B cell (primary cell): ENCODE data around the gene C1orf105. TPM values are rescaled to one million over a fixed set of nuclear protein-coding genes. Genes with fewer than 3 reads are reported as not detected.

Experiments
- ATAC-seq: fragments of 200-7000 bp; cut with Tn5 transposase; one replicate; pipeline ENCODE4 v1.10.0; 2021; ENCODE audit warnings: low read depth, mild to moderate bottlenecking, moderate number of reproducible peaks, moderate library complexity
- CTCF ChIA-PET: fragments of 350-600 bp; sonication (Branson Sonifier 250); formaldehyde crosslinking; loops from one replicate; lab custom pipeline; 2021; ENCODE audit warnings: antibody characterized with exemption, inconsistent platforms; lab: Charles Lee
- POLR2A ChIA-PET: fragments of 350-600 bp; sonication (Branson Sonifier 250); formaldehyde crosslinking; loops from one replicate; lab custom pipeline; 2021; ENCODE audit warnings: antibody characterized with exemption; lab: Charles Lee
- DNase-seq: peaks from one replicate; pipeline ENCODE4 v3.0.0; 2013
- H2AFZ ChIP-seq: 2 replicates; pipeline ENCODE4 v1.6.1; 2012; ENCODE audit warnings: mild to moderate bottlenecking, low read depth, low read length; ENCODE audit not compliant: insufficient read depth, poor library complexity, severe bottlenecking
- H3K27ac ChIP-seq, 2 donors: 1 replicate in 1 of 2; 2 replicates in 1 of 2; pipeline ENCODE4 v1.5.1; 2012 to 2013; ENCODE audit warnings: low read length in 2 of 2, mild to moderate bottlenecking in 2 of 2, moderate library complexity in 1 of 2
- H3K27me3 ChIP-seq, 4 experiments: fragments of 200-600 bp in 1 of 4; sonication (generic) in 1 of 4; replicated peaks in 1 of 4; 1 replicate in 2 of 4; 2 replicates in 2 of 4; pipeline versions ENCODE4 v1.6.1 to v1.7.0; 2013 to 2016; ENCODE audit warnings: low read length in 3 of 4, mild to moderate bottlenecking in 2 of 4, mixed read lengths in 1 of 4, moderate library complexity in 1 of 4; ENCODE audit not compliant: insufficient read depth in 4 of 4, control insufficient read depth in 3 of 4; ENCODE audit errors: control extremely low read depth in 1 of 4
- H3K36me3 ChIP-seq, 2 experiments: replicated peaks in 1 of 2; 1 replicate in 1 of 2; 2 replicates in 1 of 2; pipeline versions ENCODE4 v1.6.1 to v1.7.1; 2013; ENCODE audit warnings: low read length in 1 of 2; ENCODE audit not compliant: insufficient read depth in 2 of 2, control insufficient read depth in 1 of 2; ENCODE audit errors: control extremely low read depth in 1 of 2, extremely low read depth in 1 of 2
- H3K4me1 ChIP-seq, 2 donors: fragments of 200-600 bp in 1 of 2; sonication (generic) in 1 of 2; 1 replicate in 1 of 2; 2 replicates in 1 of 2; pipeline versions ENCODE4 v1.5.1 to v1.6.1; 2013 to 2017; ENCODE audit warnings: low read length in 2 of 2; ENCODE audit not compliant: control insufficient read depth in 2 of 2, insufficient read depth in 2 of 2
- H3K4me2 ChIP-seq: replicated peaks from 2 replicates; pipeline ENCODE3; 2012; ENCODE audit warnings: mild to moderate bottlenecking, low read depth, low read length; ENCODE audit not compliant: poor library complexity, severe bottlenecking
- H3K4me3 ChIP-seq, 5 experiments: fragments of 200-600 bp in 1 of 5; sonication (generic) in 1 of 5; 1 replicate in 3 of 5; 2 replicates in 2 of 5; pipeline versions ENCODE4 v1.5.1 to v1.7.0; 2011 to 2016; ENCODE audit warnings: low read length in 4 of 5, mild to moderate bottlenecking in 4 of 5, low read depth in 2 of 5, control low read depth in 1 of 5, moderate library complexity in 1 of 5; ENCODE audit not compliant: insufficient read depth in 1 of 5; ENCODE audit errors: control extremely low read depth in 1 of 5, extremely low read depth in 1 of 5
- H3K79me2 ChIP-seq: fragments of 200-600 bp; sonication (generic); one replicate; pipeline ENCODE4 v1.6.0; 2016; ENCODE audit warnings: low read length; ENCODE audit not compliant: control insufficient read depth, insufficient read depth
- H3K9ac ChIP-seq: fragments of 200-600 bp; sonication (generic); 2 replicates; pipeline ENCODE4 v1.6.1; 2017; ENCODE audit warnings: mild to moderate bottlenecking, low read length, moderate library complexity
- H3K9me3 ChIP-seq, 3 donors: one replicate each; pipeline versions ENCODE4 v1.6.1 to v1.7.1; 2013; ENCODE audit warnings: low read length in 2 of 3; ENCODE audit not compliant: control insufficient read depth in 2 of 3, insufficient read depth in 1 of 3; ENCODE audit errors: control extremely low read depth in 1 of 3
- H4K20me1 ChIP-seq: 2 replicates; pipeline ENCODE4 v1.6.0; 2012; ENCODE audit warnings: mild to moderate bottlenecking, low read length; ENCODE audit not compliant: insufficient read depth, control insufficient read depth, poor library complexity, severe bottlenecking
- H3K27ac Mint-ChIP-seq: one replicate; pipeline ENCODE4 v1.8.0; 2021; ENCODE audit warnings: mixed read lengths
- H3K27me3 Mint-ChIP-seq: one replicate; pipeline ENCODE4 v1.8.0; 2021; ENCODE audit warnings: mixed read lengths
- H3K4me1 Mint-ChIP-seq: one replicate; pipeline ENCODE4 v1.8.0; 2021; ENCODE audit warnings: mixed read lengths
- H3K4me3 Mint-ChIP-seq: one replicate; pipeline ENCODE4 v1.8.0; 2021; ENCODE audit warnings: mixed read lengths
- H3K9me3 Mint-ChIP-seq: one replicate; pipeline ENCODE4 v1.8.0; 2022; ENCODE audit warnings: mixed read lengths; ENCODE audit not compliant: insufficient read depth
- EZH2 ChIP-seq: IDR thresholded peaks from 2 replicates; pipeline ENCODE4 v1.6.1; 2012; ENCODE audit warnings: borderline replicate concordance, low read depth, mild to moderate bottlenecking, moderate library complexity, low read length; ENCODE audit not compliant: insufficient read depth, poor library complexity, severe bottlenecking
- WGBS: methylation state at CpG from one replicate; pipeline ENCODE4 v1.1.5; 2013; ENCODE audit warnings: missing lambda C conversion rate; ENCODE audit not compliant: insufficient coverage; 5-methylcytosine and 5-hydroxymethylcytosine counted together
- intact Hi-C: fragments of 100-400 bp; cut with micrococcal nuclease; formaldehyde crosslinking; loops from one replicate; pipeline ENCODE4 v1.10.0; 2022
- polyA plus RNA-seq: library from polyadenylated mRNA; depleted of rRNA; stranded (reverse); fragments of >200 nt; gene quantifications from 2 replicates; pipeline ENCODE4 v1.2.3, GENCODE V29; 2012
- total RNA-seq, 2 donors: library from RNA; stranded (reverse); fragments of 120-200 nt in 1 of 2; gene quantifications; 1 replicate in 1 of 2; 2 replicates in 1 of 2; pipeline versions ENCODE4 v1.2.3 to v1.2.4, GENCODE V29; 2013 to 2022
- TF ChIP-seq, protein P1 (sequence below): fragments of 200-600 bp; IDR thresholded peaks from one replicate; pipeline ENCODE4 v1.8.0; 2022; ENCODE audit warnings: antibody characterized with exemption, mild to moderate bottlenecking

C1orf105 gene
- total and polyA plus RNA-seq, 2 donors (not counting 1 experiment from before 2014, with no cell fraction given), result not detected

DNA sequence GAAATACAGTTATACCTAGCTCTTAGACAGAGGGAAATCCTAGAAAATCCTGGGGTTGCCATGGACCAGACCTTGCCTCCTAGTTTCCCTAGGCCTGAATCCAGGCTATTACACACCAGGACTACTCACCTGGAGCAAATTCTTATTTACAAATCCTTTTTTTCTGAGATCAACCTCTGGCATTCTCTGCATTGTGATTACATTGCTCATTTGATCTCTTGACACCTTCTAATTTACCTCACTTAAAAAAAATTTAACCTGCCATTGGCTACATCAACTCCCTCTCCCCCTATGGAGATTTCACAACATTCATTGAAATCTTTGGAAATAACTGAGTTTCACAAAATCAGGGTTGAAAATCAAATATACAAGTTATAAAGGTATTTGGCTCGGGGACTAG, 2.9 kb upstream of the C1orf105 start:
- ChIA-PET CTCF (interaction anchor here (1.5 to 3.4 kb wide), 3 partner anchors 8 to 415 kb away, joined by 3 to 14 read pairs (median 4); no protein-coding TSS in a partner anchor), POLR2A (no interaction called here)
- Histone ChIP-seq H3K4me2 (no peak overlapping the region), H2AFZ (no peak overlapping the region), H3K27me3 (no peaks in the 10 kb centered on the region), H3K4me1 (no peaks in the 10 kb centered on the region), H4K20me1 (no peaks in the 10 kb centered on the region), H3K4me3 (no peak overlapping the region), H3K9me3 (no peaks in the 10 kb centered on the region), H3K9ac (no peak overlapping the region), H3K79me2 (no peaks in the 10 kb centered on the region), H3K27ac (no peak overlapping the region), H3K36me3 (no peaks in the 10 kb centered on the region)
- TF ChIP-seq, protein P1, sequence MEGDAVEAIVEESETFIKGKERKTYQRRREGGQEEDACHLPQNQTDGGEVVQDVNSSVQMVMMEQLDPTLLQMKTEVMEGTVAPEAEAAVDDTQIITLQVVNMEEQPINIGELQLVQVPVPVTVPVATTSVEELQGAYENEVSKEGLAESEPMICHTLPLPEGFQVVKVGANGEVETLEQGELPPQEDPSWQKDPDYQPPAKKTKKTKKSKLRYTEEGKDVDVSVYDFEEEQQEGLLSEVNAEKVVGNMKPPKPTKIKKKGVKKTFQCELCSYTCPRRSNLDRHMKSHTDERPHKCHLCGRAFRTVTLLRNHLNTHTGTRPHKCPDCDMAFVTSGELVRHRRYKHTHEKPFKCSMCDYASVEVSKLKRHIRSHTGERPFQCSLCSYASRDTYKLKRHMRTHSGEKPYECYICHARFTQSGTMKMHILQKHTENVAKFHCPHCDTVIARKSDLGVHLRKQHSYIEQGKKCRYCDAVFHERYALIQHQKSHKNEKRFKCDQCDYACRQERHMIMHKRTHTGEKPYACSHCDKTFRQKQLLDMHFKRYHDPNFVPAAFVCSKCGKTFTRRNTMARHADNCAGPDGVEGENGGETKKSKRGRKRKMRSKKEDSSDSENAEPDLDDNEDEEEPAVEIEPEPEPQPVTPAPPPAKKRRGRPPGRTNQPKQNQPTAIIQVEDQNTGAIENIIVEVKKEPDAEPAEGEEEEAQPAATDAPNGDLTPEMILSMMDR, result no peak
- DNase-seq (no peak), ATAC-seq (no peak)
- WGBS, result 100% methylated on average over 1 of the region's 1 CpG
- intact Hi-C loops, result no loop called here
- H3K4me3 Mint-ChIP-seq, result no peak overlapping the region
- H3K9me3 Mint-ChIP-seq, result no peaks in the 10 kb centered on the region
- no peak overlapping the region for H3K27ac Mint-ChIP-seq
- H3K27me3 Mint-ChIP-seq, result no peaks in the 10 kb centered on the region
- H3K4me1 Mint-ChIP-seq, result no peaks in the 10 kb centered on the region

DNA sequence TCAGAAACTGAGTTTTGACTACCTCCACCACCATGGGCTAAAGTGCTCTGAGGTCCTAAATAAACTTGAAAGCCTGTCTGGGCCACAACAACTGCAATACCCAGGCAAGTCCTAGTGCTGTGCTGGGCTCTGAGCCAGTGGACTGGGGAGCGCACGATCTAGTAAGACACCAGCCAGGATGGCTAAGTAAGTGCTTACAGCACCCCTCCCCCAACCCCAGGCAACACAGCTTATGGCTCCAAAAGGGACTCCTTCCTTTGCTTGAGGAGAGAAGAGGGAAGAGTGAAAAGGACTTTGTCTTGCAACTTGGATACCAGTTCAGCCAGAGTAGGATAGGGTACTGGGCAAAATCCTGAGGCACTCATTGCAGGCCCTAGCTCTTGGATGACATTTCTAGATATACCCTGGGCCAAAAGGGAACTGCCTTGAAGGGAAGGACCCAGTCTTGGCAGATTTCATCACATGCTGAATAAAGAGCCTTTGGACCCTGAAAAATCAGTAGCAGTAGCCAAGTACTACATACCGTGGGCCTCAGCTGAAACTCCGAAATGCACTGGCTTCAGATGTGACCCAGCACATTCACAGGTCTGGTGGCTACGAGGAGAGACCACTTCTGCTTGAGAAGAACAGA, 1.6 kb downstream of the C1orf105 start:
- ATAC-seq (no peak), DNase-seq (no peak)
- Mint-ChIP-seq H3K27me3 (no peaks in the 10 kb centered on the region), H3K4me1 (no peaks in the 10 kb centered on the region), H3K4me3 (no peak overlapping the region), H3K27ac (no peak overlapping the region), H3K9me3 (no peaks in the 10 kb centered on the region)
- H2AFZ ChIP-seq, result no peak overlapping the region
- no peaks in the 10 kb centered on the region for H3K27me3 ChIP-seq
- WGBS, result 100% methylated on average over 3 of the region's 5 CpGs
- H3K9me3 ChIP-seq, result no peaks in the 10 kb centered on the region
- ChIA-PET POLR2A (no interaction called here), CTCF (no interaction called here)
- no peak overlapping the region for H3K4me2 ChIP-seq
- H3K4me1 ChIP-seq, result peaks cover under 1% of the 10 kb centered on the region in 2 donors
- H4K20me1 ChIP-seq, result no peaks in the 10 kb centered on the region
- no peak overlapping the region for H3K27ac ChIP-seq
- no peak overlapping the region for H3K9ac ChIP-seq
- no peak overlapping the region for H3K4me3 ChIP-seq
- intact Hi-C loops, result no loop called here
- TF ChIP-seq EZH2, result no peak
- TF ChIP-seq, protein P1, result no peak
- H3K36me3 ChIP-seq, result no peaks in the 10 kb centered on the region
- no peaks in the 10 kb centered on the region for H3K79me2 ChIP-seq
